HG03066 (cell line): ENCODE results near the gene CSF1.
"Not testable (repeated sequence)": the region's sequence is repeated elsewhere in the genome, so short reads cannot be mapped to it uniquely, and the experiment has no call there.

ENCODE experiments used
- ATAC-seq: cut with Tn5 transposase; IDR thresholded peaks from one replicate; pipeline ENCODE4 v1.9.1; 2021; ENCODE audit warnings: low read depth; ENCODE audit not compliant: unreplicated experiment

The CSF1 gene

DNA sequence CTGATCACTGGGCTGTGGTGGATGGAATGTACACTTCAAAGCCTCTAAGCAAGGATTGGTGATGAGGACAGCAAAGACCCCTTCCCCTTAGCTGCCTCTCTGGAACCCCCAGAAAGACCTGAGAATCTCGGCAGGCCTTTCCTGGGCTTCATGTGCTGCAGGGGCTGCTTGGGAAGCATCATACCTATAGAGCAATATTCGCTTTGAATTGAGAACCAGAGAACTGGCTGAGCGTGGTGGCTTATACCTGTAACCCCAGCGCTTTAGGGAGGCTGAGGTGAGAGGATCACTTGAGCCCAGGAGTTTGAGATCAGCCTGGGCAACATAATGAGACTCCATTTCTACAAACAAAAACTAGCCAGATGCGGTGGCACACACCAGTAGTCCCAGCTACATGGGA lies 22.0 kb downstream of the CSF1 start:
- ATAC-seq, result no peak

DNA sequence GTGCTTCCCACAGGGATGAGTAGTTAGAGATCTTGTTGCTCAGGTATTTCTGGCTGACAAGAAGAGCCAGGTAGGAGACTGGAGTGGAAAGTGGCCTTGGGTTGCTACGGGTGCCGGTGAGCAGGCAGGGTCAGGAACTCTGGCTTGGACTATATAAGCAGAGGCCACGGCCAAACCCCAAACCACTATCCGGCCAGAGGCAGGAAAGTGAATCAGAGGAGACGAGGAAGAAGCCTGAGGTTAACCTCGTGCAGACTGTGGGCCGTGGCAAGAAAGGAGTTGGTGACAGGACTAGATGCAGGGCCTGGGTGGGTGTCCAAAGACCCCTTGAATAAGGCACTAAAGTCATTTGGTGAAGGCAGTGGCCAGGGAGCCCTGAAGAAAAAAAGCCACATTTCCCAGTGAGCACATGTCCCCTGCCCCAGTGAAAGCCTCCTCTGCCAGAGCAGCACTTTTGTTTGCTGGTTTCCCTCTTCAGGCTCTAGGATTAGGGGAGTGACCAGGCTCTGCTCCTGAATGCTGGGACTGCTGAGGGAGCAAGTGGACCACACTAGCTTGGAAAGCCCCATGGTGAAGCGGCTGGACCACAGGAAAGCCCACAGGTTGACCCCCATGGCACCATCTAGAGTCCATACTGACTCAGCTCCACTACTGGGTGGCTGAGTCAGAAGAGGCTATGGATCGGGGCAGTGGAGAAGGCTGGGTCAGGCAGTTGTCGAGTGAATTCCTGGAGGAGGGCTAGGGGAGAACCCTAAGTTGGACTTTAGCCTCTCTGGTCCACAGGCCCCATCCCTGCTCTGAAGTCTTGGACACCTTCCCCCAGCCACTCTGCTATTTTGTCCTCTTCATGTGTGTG lies 23.4 kb downstream of the CSF1 start:
- no peak for ATAC-seq

DNA sequence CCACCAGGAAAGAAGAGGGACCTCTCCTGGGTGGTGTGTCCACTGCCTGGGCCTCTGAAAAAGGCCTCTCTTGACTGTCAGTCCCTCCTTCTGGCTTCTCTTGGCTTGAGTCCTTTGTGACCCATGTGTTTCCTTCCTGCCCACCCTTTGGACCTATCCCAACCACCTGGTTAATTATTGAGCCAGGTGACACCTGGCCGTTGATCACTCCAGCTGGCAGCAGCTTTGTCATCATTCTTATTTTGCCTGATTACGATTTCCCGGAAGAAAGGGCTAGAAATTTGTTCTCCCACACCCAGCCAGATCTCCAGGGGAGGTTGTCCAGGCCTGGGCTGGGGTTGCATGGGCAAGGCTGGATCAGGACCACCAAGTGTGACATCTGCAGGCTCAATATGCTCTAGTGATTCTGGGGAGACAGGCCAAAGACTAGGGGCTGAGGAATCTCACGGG lies 24.8 kb downstream of the CSF1 start:
- ATAC-seq, result no peak

DNA sequence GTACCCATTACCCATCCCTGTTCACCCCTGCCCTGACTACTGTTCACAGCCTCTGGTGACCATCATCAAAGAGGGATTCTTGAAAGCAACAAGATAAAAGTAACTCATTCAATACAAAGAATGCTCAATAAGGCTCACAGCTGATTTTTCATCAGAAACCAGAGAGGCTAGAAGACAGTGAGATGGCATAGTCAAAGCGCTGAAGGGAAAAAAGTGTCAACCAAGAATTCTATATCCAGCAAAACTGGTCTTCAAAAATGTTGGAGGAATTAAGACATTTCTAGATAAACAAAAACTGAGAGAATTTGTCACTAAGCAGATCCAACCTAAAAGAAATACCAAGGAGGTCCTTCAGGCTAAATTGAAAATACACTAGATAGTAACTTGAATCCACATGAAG lies 27.1 kb downstream of the CSF1 start:
- no peak for ATAC-seq

DNA sequence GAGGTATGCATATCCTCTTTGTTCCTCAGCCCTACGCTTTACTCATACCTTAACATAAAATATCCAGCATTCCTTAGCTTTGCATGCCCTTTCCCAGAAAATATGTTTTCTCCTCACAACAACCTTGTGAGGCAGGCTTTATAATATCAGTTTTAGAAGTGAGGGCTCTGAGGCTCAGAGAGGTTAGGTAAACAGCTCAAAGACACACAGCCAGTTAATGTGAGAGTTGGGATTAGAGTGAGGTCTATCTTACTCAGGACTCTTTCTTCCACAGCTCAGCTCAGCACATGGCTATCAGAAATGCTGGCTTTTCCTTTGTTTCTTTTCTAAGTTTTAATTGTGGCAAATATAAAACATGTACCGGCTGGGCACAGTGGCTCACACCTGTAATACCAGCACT lies 27.9 kb downstream of the CSF1 start:
- no peak for ATAC-seq

DNA sequence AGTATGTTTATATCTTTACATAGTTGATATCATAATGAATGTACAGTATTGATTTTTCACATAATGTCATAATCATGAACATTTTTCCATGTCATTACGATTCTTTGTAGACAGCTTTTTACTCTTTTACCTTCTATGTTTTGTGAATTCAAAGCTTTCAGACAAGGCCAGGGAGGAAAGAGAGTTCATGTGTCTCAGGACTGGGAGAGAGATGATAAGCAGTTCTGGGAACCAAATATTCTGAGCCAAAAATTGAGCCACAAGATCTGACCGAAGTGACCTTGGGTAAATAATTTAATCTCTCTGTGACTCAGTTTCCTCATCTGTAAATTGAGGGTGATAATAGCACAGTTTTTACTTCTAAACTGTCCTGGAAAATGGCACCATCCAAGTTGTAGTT lies 31.8 kb downstream of the CSF1 start:
- no peak for ATAC-seq

DNA sequence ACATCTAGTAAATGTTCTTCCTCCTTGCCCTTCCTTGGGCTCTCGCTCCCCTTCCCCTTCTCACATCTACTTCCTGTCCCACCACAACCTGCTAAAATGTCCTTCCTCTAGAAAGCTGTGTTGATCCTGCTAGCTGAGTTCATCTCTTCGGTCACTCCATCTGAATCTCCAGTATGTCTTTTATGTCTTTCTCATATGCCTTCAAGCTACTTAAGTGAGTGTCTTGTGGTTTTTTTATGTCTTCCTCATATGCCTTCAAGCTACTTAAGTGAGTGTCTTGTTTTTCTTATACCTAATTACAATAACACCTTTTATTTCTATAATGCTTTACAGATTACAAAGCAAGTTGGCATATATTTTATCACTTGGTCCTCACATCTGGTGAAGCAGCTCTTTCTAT lies 33.9 kb downstream of the CSF1 start:
- no peak for ATAC-seq

DNA sequence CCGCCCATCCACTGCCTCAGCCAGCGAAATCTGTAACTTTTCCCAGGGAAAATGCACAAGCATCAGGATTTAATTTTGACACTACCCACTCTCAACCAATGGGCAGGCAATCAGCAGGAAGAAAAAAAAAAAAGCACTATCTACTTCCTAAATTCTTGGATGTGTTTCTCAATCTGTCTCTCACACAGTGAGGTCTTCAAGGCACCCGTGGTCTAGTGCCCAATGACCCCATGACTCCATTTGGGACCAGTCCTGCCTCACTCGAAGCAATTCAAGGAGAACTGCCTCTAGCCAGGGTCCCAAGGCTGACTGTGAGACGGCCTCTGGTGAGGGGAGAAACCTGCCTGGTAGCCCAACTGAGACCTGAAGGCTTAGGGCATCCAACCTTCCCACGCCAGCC lies 35.9 kb downstream of the CSF1 start:
- ATAC-seq, result no peak

DNA sequence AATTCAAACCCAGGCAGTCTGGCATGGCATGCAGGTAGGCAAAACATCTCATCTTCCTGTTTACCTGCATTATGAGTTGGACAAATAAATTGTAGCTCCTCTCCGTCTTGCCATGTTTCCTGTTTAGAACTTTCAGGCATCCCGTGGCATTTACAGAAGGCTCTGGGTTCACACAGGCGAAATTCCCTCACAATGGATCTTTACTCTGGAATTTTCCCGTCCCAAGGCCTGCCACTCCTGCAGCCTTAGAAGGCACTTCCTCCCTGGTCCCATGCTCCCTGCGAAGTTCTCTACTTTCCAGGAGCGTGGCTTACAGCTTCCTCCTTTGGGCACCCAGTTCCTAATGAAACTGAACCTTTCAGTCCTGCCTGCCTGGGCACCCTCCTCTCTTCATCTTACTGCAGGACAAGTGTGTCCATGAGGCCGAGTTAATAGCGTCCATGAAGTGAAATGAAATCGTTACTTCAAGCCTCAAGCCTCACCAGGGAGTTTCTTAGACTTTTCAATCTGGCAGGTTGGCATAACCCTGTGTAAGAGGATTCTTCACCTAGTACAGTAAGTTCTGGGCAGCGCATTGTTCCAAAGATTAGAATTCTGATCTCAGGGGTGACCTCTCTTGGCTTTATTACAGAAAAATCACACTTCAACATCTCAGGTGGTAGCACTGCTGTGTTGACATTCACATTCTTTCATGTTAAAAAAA lies 37.1 kb downstream of the CSF1 start:
- ATAC-seq, result no peak

DNA sequence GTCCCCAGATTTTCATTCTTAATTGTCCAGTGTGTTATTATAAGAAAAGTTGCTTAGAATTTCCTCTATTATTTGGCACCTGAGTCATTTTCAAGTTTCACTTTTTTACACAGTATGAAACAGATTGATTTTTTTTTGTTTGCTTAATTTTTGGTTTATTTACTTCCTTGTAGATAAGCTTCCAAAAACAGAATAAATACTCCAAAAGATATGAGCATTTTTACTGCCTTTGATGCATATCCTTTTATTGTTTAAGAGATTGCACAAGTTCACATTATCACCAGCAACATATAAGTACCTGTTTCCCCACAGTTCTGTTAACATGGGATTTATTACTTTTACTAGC lies 37.6 kb downstream of the CSF1 start:
- no peak for ATAC-seq

DNA sequence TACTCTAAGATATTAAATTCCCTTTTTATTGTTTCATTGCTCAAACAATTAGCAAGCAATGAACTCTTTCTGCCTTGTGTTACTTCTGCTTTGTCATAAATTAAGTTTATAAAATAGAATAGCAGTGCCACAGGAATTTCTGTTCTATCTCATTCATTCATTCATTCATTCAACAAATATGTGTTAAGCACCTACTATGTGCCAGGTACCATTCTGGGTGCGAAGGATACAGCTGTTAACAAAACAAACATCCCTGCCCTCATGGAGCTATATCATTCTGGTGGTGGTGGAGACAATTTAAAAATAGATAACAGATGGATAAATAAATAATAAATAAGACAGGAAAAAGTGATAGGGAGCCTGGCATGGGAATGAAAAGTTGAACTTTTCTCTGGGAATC lies 39.4 kb downstream of the CSF1 start:
- ATAC-seq, result no peak

DNA sequence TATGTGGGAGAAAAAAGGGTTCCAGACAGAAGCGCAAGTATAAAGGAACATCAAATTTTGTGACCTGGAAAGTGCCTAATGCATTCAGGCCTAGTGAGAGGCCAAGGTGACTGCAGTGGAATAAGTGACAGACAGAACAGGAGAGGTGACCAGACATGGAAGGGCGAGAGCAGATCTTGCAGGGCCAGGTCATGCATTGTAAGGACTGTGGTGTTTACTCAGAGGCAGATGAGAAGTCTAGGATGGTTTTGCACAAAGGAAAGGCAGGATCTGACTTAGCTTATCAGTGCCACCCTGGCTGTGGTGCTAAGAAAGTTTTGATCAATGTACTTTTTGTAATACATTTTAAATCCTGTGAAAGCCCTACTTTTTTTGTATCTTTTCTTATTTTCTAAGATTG lies 39.9 kb downstream of the CSF1 start:
- no peak for ATAC-seq

DNA sequence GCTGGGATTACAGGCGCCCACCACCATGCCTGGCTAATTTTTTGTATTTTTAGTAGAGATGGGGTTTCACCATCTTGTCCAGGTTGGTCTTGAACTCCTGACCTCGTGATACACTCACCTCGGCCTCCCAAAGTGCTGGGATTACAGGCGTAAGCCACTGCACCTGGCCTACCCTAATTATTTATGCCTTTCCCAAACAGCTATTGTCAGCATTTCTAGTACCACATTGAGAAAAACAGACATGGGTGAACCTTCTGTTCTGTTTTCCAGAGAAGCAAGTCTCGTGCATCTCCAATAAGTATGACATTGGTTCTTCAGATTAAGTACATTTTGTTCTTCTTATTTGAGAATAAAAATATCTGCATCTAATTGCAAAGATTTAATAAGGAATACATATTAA lies 40.9 kb downstream of the CSF1 start:
- not testable (repeated sequence) for ATAC-seq

DNA sequence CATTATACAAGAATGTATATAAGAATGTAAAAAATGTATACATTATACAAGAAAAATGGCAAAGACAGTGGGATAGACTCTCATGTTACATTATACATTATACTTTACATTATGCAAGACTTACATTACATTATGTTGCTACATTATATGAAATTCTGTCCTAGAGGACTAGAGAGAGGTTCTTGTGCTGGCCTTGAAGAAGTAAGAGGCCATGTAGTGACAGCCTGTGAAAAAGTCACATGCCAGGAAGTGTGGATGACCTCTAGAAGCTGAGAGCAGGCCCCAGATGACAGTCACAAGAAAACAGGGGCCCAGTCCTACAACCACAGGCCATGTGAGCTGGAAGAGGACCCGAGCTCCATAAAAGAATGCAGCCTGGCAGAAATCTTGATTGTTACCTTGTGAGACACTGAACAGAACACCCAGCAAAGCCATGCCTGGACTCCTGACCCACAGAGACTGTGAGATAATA lies 43.4 kb downstream of the CSF1 start:
- ATAC-seq, result no peak

DNA sequence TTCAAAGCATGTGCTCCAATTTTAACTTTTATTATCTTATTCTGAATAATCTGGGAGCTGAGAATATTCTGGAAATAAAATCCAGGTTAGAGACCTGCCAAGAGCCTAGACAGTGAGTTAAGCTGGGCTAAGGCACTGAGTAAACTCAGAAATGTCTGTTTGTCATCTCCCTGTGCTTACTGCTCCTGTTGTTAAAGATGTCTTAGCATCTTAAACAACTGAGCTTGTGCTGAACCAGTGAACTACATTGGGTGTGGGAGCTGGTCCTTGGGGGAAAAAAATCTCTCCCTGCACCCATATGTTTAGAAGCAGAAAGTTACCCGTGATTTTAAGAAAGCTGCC lies 49.0 kb downstream of the CSF1 start:
- ATAC-seq, result no peak

DNA sequence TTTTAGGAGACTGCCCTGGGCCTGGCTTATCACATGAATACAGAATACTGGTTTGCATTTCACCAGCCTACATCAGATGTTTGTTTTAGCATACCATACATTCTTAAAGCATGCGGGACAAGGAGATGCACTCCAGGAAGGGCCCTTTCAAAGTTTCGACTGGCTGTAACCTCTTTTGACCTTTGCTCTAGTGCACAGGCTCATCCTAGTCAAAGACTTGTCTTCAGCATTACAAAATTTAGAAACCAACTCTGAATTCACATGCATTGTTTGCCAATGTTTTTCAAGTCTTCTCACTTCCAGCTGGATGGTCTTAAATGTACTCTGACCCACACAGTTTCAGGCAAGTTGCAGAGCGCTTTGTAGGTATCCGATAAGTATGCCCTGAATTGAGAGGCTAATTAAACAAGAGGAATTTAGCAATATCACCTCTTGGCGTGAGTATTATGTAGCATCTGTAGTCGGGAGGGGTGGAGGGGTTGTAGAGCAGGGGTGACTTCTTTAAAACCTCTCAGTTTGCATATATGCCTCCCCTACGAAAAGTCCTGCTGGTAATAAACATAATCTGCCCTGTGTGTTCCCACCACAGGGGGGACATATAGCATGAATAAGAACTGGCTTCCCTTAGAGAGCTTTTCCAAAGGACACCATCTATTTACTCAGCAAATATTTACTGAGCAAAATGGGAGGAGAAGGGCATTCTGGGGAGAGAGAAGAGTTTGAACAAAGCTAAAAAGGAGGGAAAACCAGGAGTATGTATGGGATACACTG lies 49.5 kb downstream of the CSF1 start:
- no peak for ATAC-seq

DNA sequence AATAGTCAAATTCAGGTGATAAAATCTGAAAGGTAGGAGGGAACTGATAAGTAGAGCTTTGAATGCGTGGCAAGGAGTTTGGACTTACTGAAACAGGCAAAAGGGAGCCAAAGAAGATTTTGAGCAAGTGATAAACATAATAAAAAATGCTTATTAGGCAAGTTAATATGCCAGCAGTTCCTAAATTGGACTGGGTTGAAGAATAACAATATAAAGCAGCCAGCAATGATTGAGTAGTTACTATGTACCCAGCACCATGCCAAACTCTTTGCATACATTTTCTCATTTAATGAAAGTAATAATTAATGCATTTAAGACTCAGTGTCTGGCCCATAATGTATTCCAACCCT lies 50.1 kb downstream of the CSF1 start:
- no peak for ATAC-seq

DNA sequence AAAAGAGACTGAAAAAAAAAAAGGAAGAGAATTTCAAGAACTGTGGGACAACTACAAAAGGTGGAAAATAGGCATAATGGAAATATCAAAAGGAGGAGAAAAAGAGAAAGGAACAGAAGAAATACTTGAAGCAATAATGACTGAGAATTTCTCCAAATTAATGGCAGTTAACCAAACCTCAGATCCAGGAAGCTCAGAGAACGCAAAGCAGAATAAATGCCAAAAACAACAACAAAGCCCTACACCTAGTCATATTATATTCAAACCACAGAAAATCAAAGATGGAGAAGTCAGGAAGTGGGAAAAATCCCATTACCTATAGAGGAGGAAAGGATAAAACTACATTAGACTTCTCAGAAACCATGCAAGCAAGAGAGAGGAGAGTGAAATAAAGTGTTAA lies 53.2 kb downstream of the CSF1 start:
- no peak for ATAC-seq

DNA sequence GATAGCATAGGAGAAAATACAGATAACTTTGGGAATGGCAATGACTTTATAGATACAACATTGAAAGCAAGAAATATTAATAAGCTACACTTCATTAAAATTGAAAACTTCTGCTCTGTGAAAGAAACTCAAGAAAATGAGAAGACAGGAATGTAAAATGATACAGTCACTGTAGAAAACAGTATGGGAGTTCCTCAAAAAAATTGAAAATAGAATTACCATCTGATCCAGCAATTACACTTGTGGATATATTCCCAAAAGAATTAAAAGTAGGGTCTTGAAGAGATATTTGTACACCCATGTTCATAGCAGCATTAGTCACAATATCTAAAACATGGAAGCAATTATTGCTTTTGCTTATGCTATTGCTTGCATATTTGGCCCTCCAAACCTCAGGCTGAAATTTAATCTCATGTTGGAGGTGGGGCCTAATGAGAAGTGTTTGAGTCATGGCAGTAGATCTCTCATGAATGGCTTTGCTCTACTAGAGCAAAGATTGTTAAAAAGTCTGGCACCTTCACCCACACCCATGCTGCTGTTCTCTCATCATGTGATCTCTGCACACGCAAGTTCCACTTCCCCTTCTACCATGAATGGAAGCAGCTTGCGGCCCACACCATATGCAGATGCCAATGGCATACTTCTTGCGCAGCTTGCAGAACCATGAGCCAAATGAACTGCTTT lies 58.6 kb downstream of the CSF1 start:
- ATAC-seq, result no peak

DNA sequence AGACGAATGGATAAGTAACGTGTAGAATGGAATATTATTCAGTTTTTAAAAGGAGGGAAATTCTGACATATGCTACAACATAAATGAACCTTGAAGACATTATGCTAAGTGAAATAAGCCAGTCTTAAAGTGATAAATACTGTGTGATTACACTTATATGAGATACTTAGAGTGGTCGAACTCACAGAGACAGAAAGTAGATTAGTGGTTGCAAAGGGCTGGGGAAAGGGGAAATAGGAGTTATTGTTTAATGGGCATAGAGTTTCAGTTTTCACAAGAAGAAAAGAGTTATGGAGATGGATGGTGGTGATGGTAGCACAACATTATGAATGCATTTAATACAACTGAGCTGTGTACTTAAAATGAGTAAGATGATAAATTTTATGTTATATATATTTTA lies 59.3 kb downstream of the CSF1 start:
- ATAC-seq, result no peak

DNA sequence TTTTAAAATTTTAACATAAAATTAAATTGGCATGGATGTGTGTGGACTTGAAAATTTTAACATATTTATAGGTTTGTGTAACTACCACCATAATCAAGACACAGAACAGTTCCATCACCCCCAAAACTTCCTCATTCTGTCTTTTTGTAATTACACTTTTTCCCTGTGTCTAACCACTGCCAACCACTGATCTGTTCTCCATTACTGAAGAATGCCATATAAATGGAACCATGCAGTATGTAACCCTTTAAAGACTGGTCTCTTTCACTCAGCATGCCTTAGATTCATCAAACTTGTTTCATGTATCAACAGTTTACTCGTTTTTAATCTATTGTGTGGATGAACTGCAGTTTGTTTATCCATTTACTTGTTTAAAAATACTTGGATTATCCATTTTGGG lies 60.9 kb downstream of the CSF1 start:
- no peak for ATAC-seq
